HepG2 (cell line): Measurements from ENCODE around the gene SNAI3. TPM values are rescaled to one million over a fixed set of nuclear protein-coding genes. Genes with fewer than 3 reads are reported as not detected.

Experiments
- ATAC-seq: fragments of 200-7000 bp; cut with Tn5 transposase; 3 replicates; pipeline ENCODE4 v1.9.1; 2020; ENCODE audit warnings: mild to moderate bottlenecking, moderate library complexity
- BruUV-seq: library from RNA; stranded (reverse); fragments of 400-500 nt; replicated peaks from 2 replicates; lab custom pipeline; 2021; lab: Mats Ljungman, UMichigan
- CTCF ChIA-PET: fragments of 300-600 bp; formaldehyde crosslinking; extraction: SDS; loops from one replicate; lab custom pipeline; 2021; ENCODE audit warnings: low total read pairs, inconsistent platforms, low intra/inter-chr PET ratio; lab: Yijun Ruan, JAX
- POLR2A ChIA-PET: fragments of 350-600 bp; sonication (Branson Sonifier 250); formaldehyde crosslinking; loops from one replicate; lab custom pipeline; 2020; ENCODE audit warnings: antibody characterized with exemption, inconsistent platforms; lab: Yijun Ruan, JAX
- DNase-seq: peaks from one replicate; pipeline ENCODE4 v3.0.0-alpha.2; 2015; ENCODE audit warnings: low spot score
- FAIRE-seq: peaks from 3 replicates; lab custom pipeline; 2011; peaks lifted over from hg19 to GRCh38; lab: Jason Lieb, UNC
- H2AFZ ChIP-seq: one replicate; pipeline ENCODE4 v1.6.1; 2011; ENCODE audit warnings: low read length, inconsistent platforms
- H3K27ac ChIP-seq: fragments of 300-600 bp; 3 replicates; pipeline ENCODE4 v1.8.0; 2011; ENCODE audit warnings: mixed run types, mild to moderate bottlenecking, mixed read lengths, low read length, inconsistent platforms; ENCODE audit not compliant: insufficient read depth; ENCODE audit errors: extremely low read length
- H3K27me3 ChIP-seq, 2 experiments: fragments of 200-600 bp in 1 of 2; 2 replicates in 1 of 2; 3 replicates in 1 of 2; pipeline versions ENCODE4 v1.6.0 to v1.8.0; 2011; ENCODE audit warnings: low read length in 2 of 2, mild to moderate bottlenecking in 2 of 2, moderate library complexity in 2 of 2, inconsistent platforms in 1 of 2; ENCODE audit not compliant: insufficient read depth in 2 of 2, control insufficient read depth in 1 of 2
- H3K36me3 ChIP-seq, 2 experiments: fragments of 200-600 bp in 1 of 2; replicated peaks in 1 of 2; 2 replicates in 1 of 2; 3 replicates in 1 of 2; pipeline versions ENCODE4 v1.5.1 to v1.8.0; 2011; ENCODE audit warnings: low read length in 2 of 2, inconsistent platforms in 1 of 2; ENCODE audit not compliant: insufficient read depth in 2 of 2, control insufficient read depth in 1 of 2
- H3K4me1 ChIP-seq: 2 replicates; pipeline ENCODE4 v1.5.1; 2012; ENCODE audit warnings: low read length, inconsistent platforms; ENCODE audit not compliant: insufficient read depth
- H3K4me2 ChIP-seq: 2 replicates; pipeline ENCODE4 v1.6.0; 2011; ENCODE audit warnings: low read depth, low read length, inconsistent platforms
- H3K4me3 ChIP-seq, 3 experiments: fragments of 200-600 bp in 1 of 3; sonication (generic), shearing (Covaris generic) in 1 of 3; replicated peaks in 1 of 3; 2 replicates each; pipeline ENCODE4 v1.5.1; 2011 to 2016; ENCODE audit warnings: low read length in 3 of 3, inconsistent platforms in 2 of 3, low read depth in 2 of 3, mild to moderate bottlenecking in 2 of 3, control low read depth in 1 of 3, mixed read lengths in 1 of 3; ENCODE audit not compliant: insufficient read depth in 1 of 3
- H3K79me2 ChIP-seq: one replicate; pipeline ENCODE4 v1.6.1; 2011; ENCODE audit warnings: low read length, inconsistent platforms; ENCODE audit not compliant: insufficient read depth
- H3K9ac ChIP-seq: 2 replicates; pipeline ENCODE4 v1.6.0; 2011; ENCODE audit warnings: mild to moderate bottlenecking, low read depth, low read length, inconsistent platforms; ENCODE audit not compliant: insufficient read depth
- H3K9me3 ChIP-seq: 2 replicates; pipeline ENCODE4 v1.5.1; 2012; ENCODE audit warnings: mild to moderate bottlenecking, low read length
- H4K20me1 ChIP-seq: 2 replicates; pipeline ENCODE4 v1.6.0; 2011; ENCODE audit warnings: inconsistent platforms, mild to moderate bottlenecking, low read length, moderate library complexity; ENCODE audit not compliant: insufficient read depth
- ARID2 ChIP-seq: sonication (generic); formaldehyde crosslinking; IDR thresholded peaks from 2 replicates; pipeline ENCODE4 v1.8.1; 2022; ENCODE audit warnings: mild to moderate bottlenecking, missing genetic modification reagents, borderline replicate concordance
- GATAD2A ChIP-seq: IDR thresholded peaks from 2 replicates; pipeline ENCODE4 v1.6.1; 2016
- HDAC1 ChIP-seq: sonication (generic); formaldehyde crosslinking; IDR thresholded peaks from 2 replicates; pipeline ENCODE4 v1.5.1; 2020; ENCODE audit warnings: mild to moderate bottlenecking, missing genetic modification reagents
- HMGXB4 ChIP-seq, 2 experiments: sonication (generic) in 1 of 2; formaldehyde crosslinking in 1 of 2; IDR thresholded peaks; 2 replicates each; pipeline versions ENCODE4 v1.4.0 to v1.6.1; 2018 to 2020; ENCODE audit warnings: missing genetic modification reagents in 2 of 2, borderline replicate concordance in 1 of 2, low read depth in 1 of 2, mild to moderate bottlenecking in 1 of 2, missing biosample characterization in 1 of 2
- NFKBIZ ChIP-seq: IDR thresholded peaks from 2 replicates; pipeline ENCODE4 v1.6.1; 2018; ENCODE audit warnings: missing genetic modification reagents, missing compliant biosample characterization
- ZNF407 ChIP-seq: sonication (generic); formaldehyde crosslinking; IDR thresholded peaks from one replicate; pipeline ENCODE4 v1.5.1; 2020; ENCODE audit warnings: mild to moderate bottlenecking, missing genetic modification reagents; ENCODE audit errors: not compliant biosample characterization
- ZNF556 ChIP-seq: sonication (generic); formaldehyde crosslinking; IDR thresholded peaks from 2 replicates; pipeline ENCODE4 v1.4.0; 2020; ENCODE audit warnings: mild to moderate bottlenecking, missing genetic modification reagents, borderline replicate concordance
- WGBS: methylation state at CpG from one replicate; pipeline ENCODE4 v1.1.6; 2017; ENCODE audit warnings: low lambda C conversion rate; 5-methylcytosine and 5-hydroxymethylcytosine counted together
- in situ Hi-C: cut with HindIII; loops from 2 replicates; pipeline ENCODE4 v1.10.0; 2017; ENCODE audit warnings: low pct_unique_long_range_greater_than_20kb; ENCODE audit not compliant: extremely low pct_ligation_motif_present
- intact Hi-C: fragments of 100-400 bp; cut with micrococcal nuclease; formaldehyde crosslinking; loops from one replicate; pipeline ENCODE4 v1.10.0; 2022; ENCODE audit not compliant: unreplicated experiment
- polyA plus RNA-seq, 8 experiments: library from polyadenylated mRNA; depleted of rRNA in 3 of 8; stranded (reverse) in 7 of 8; unstranded in 1 of 8; fragments of >200 nt; fragmentation: Illumina TruSeq in 4 of 8; extraction: Trizol in 4 of 8; gene quantifications; 2 replicates each; pipeline versions ENCODE4 v1.2.1 to v1.2.3, GENCODE V29; 2011 to 2016; ENCODE audit warnings: low read depth in 4 of 8, missing spikeins in 1 of 8, mixed read lengths in 1 of 8; ENCODE audit not compliant: insufficient read depth in 1 of 8
- total RNA-seq, 5 experiments: library from RNA; depleted of rRNA; stranded (reverse); fragments of >200 nt; fragmentation: Illumina TruSeq; extraction: Trizol; gene quantifications; 2 replicates each; pipeline ENCODE4 v1.2.3, GENCODE V29; 2016; ENCODE audit warnings: low read depth in 1 of 5

Gene SNAI3
- total and polyA plus RNA-seq, 2 of the 13 experiments (the other 11 are each of a cell fraction or from before 2014, with no cell fraction given), result 0.09 to 0.18 TPM

- Histone ChIP-seq H3K4me1 (peaks cover 4% of the 10 kb centered on the region; the same call in 1 of the 2 replicates), H3K9ac (no peak overlapping the region), H3K9me3 (no peaks in the 10 kb centered on the region), H3K4me3 (no peak overlapping the region), H3K27ac (no peak overlapping the region), H3K79me2 (no peaks in the 10 kb centered on the region), H3K27me3 (peaks cover under 1 to 7% of the 10 kb centered on the region in 2 experiments; a peak in 2 of 5 replicates), H4K20me1 (peaks cover 1% of the 10 kb centered on the region; the same call in 1 of the 2 replicates), H3K36me3 (no peaks in the 10 kb centered on the region; a peak in 1 of 5 replicates), H3K4me2 (no peak overlapping the region), H2AFZ (no peak overlapping the region)
- intact Hi-C loops, result no loop called here
- FAIRE-seq (no peak), DNase-seq (no peak), ATAC-seq (no peak)
- CTCF ChIA-PET, result no interaction called here
- POLR2A ChIA-PET, result interaction anchor here (1.2 kb wide), 1 partner anchor 24 kb away, joined by 4 read pairs; the partner anchor contains the start of gene CYBA
- BruUV-seq, result no TSS peak
- WGBS, result 89% methylated on average over 19 of the region's 19 CpGs
- in situ Hi-C loops, result no loop called here
- TF ChIP-seq NFKBIZ (CRISPR knock-in tag) (no peak), ARID2 (CRISPR knock-in tag) (no peak), HMGXB4 (CRISPR knock-in tag; IDR thresholded peaks at IDR 0.05; ENCODE audit: borderline replicate concordance in 1 of 2, low read depth in 1 of 2) (no peak), GATAD2A (CRISPR knock-in tag) (no peak), ZNF556 (CRISPR knock-in tag) (no peak), HDAC1 (CRISPR knock-in tag) (no peak), ZNF407 (CRISPR knock-in tag) (no peak)
These were observed 12.5 kb downstream of the SNAI3 start for GRCh38 chr16:88673716-88674379.
